Activated gamma-delta T cell treated with anti-CD3 and anti-CD28 coated beads, Interleukin-2, amount 50 U/mL, for 16 hours (primary cell): Measurements from ENCODE around the gene GNAZ.

ENCODE experiments used
- DNase-seq: peaks from one replicate; pipeline ENCODE4 v3.0.0-alpha.2; 2020; ENCODE audit warnings: low read depth

Gene GNAZ

GRCh38 chr22:23093051-23093788 is 22.9 kb downstream of the GNAZ start:
- no peak for DNase-seq

- no peak for DNase-seq
These were observed 23.9 kb downstream of the GNAZ start for GRCh38 chr22:23094260-23094659.

GRCh38 chr22:23094695-23095681 is 24.7 kb downstream of the GNAZ start:
- no peak for DNase-seq

GRCh38 chr22:23095733-23096342 is 25.5 kb downstream of the GNAZ start:
- no peak for DNase-seq

GRCh38 chr22:23097412-23098229 is 27.3 kb downstream of the GNAZ start:
- no peak for DNase-seq

GRCh38 chr22:23098230-23098705 is 27.9 kb downstream of the GNAZ start:
- no peak for DNase-seq

- DNase-seq = no peak
These were observed 28.6 kb downstream of the GNAZ start for GRCh38 chr22:23098718-23099530.

GRCh38 chr22:23099531-23099804 is 29.1 kb downstream of the GNAZ start:
- no peak for DNase-seq

GRCh38 chr22:23100124-23100801 is 29.9 kb downstream of the GNAZ start:
- no peak for DNase-seq

- DNase-seq = no peak
These were observed 31.2 kb downstream of the GNAZ start for GRCh38 chr22:23101524-23101923.

GRCh38 chr22:23102002-23102655 is 31.8 kb downstream of the GNAZ start:
- no peak for DNase-seq

- no peak for DNase-seq
These were observed 32.5 kb downstream of the GNAZ start for GRCh38 chr22:23102776-23103175.

- DNase-seq = no peak
These were observed 33.1 kb downstream of the GNAZ start for GRCh38 chr22:23103199-23103954.

GRCh38 chr22:23104187-23104971 is 34.1 kb downstream of the GNAZ start:
- DNase-seq = no peak

- no peak for DNase-seq
These were observed 35.0 kb downstream of the GNAZ start for GRCh38 chr22:23105304-23105703.

GRCh38 chr22:23105919-23106318 is 35.6 kb downstream of the GNAZ start:
- DNase-seq = no peak

GRCh38 chr22:23106344-23106743 is 36.0 kb downstream of the GNAZ start:
- DNase-seq = no peak

- no peak for DNase-seq
These were observed 36.6 kb downstream of the GNAZ start for GRCh38 chr22:23106906-23107367.
